ENCODE data around the gene VSTM2B. TPM values are rescaled to one million over a fixed set of nuclear protein-coding genes. Genes with fewer than 3 reads are reported as not detected.

VSTM2B gene
- total RNA-seq, 1 donor from 2014 or later, result not detected

- ATAC-seq (ENCODE audit: poor library complexity) (no peak), DNase-seq (no peak)
- intact Hi-C loops (cut with DNase I), result no loop called here
These were observed 48.7 kb downstream of the VSTM2B start for GRCh38 chr19:29574510-29574909.

GRCh38 chr19:29576046-29576606, 50.3 kb downstream of the VSTM2B start:
- DNase-seq, result no peak
- ATAC-seq (ENCODE audit: poor library complexity), result no peak
- intact Hi-C loops (cut with DNase I), result no loop called here

- DNase-seq, result no peak
- intact Hi-C loops (cut with DNase I), result no loop called here
- ATAC-seq (ENCODE audit: poor library complexity), result no peak
These were observed 51.2 kb downstream of the VSTM2B start for GRCh38 chr19:29576761-29577648.

- DNase-seq (no peak), ATAC-seq (ENCODE audit: poor library complexity) (no peak)
- intact Hi-C loops (cut with DNase I), result no loop called here
These were observed 51.8 kb downstream of the VSTM2B start for GRCh38 chr19:29577649-29577963.

DNA sequence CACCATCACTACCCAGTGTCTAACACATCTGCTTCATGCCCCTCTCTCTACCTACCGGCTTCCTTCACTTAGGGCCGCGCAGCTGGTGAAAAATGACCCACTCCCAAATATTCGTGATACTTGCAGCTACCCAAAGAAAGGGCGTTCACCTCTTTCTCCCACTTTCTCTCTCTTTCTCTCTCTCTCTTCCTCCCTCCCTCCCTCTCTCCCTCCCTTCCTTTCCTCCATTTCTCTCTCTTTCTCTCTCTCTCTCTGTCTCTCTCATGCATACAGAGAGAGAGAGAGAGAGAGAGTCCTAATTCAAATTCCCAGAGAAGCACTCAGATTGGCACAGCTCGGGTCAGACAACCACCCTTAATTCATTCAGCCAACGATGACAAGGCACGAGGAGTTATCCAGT, 52.6 kb downstream of the VSTM2B start:
- no peak for DNase-seq
- intact Hi-C loops (cut with DNase I), result no loop called here
- no peak for ATAC-seq (ENCODE audit: poor library complexity)

DNA sequence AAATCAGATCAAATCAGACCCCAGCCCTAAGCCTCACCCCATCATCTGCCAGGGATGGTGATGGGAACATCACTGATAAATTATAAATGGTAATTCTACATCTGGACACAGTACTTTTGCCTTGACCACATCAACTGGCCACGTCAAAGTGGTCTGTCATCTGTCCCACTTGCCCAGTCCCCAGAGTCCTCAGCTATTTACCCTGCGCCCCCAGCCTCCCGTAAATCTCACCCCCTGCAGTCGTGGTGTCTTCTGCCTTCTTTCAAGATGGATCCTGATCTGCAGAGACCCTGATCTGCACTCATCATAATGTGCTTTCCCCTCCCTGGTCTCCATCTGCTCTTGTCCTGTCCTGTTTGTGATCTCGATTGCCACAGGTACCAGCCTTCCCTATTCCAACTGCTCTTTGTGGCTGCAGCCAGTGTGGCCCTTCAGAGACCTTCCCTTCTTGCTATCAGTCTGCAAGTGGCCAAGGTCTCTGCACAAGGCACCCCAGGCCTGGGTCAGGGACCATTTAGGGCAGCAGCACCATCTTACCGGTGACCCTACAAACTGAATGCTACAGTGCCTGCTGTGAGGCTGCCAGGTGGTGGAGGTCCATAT, 53.6 kb downstream of the VSTM2B start:
- intact Hi-C loops (cut with DNase I), result no loop called here
- ATAC-seq (ENCODE audit: poor library complexity) (no peak), DNase-seq (no peak)

DNA sequence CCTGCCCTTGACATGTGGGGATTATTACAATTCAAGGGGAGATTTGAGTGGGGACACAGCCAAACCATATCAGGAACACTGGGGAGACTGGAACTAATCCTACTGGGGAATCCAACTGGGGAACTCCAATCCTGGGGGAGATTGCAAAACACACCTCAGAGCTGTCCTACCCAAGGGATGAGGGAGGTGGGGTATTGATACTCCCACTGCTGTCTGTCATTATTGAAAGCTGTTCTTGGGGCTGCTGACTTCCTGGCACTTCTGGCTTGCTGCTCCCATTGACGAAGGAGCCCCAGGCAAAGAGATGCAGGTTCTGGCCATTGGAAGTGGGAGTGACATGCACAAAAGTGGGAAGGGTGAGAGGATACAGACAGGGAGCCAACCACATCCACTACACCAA, 55.6 kb downstream of the VSTM2B start:
- no peak for ATAC-seq (ENCODE audit: poor library complexity)
- intact Hi-C loops (cut with DNase I), result no loop called here
- DNase-seq, result no peak

DNA sequence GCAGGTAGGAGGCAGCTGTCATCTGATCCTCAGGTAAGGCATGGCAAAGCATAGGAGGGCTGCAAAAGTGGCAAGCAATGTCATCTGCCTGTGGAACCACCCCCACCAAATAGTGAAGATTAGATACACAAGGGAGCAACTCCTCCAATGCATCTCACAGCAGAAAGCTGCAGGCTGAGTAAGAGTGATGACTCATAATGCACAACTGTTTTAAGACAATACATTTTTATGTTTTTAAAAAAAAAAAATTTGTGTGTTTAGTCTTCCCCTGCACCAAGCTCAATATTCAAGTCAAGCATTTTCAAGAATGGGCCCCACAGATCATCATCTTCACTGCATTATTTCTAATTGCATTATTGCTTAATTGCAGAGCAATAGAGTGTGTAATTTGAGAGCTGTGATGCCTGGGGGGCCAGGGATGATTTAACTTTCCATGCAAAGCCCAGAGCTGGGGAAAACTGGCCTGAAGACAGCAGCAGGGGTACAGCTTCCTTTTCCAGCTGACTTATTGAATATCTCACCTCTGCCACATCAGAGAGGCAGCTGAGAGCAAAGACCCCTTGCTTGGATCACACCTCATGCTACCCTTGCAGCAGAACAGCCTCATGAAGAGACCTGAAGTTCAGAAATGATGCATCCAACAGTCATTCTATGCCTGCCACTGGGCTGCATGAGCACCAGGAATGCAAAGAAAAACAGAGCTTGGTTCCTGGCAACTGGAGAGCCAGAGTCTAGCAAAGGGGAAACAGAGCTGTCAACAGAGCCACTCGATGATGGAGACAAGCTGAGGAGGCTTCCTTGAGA, 57.6 kb downstream of the VSTM2B start:
- no peak for ATAC-seq (ENCODE audit: poor library complexity)
- DNase-seq, result no peak
- intact Hi-C loops (cut with DNase I), result no loop called here

DNA sequence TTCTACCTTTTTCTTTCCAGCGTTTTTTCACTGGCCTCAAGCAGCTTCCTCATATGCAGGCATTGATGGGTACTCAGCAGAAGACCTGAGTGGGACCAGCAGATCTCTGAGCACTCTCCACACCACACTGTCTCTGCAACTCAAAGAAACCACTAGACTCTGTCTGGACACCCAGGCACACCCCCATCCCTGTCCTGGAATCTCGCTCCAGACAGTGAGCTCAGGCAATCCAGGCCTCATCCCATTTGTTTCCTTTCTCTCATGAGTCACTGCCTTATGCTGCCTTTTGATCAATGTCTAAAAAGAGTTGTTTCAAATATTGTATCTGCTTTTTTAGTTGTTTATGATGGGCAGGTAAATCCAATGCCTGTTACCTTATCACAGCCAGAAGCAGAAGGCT, 60.6 kb downstream of the VSTM2B start:
- intact Hi-C loops (cut with DNase I), result no loop called here
- ATAC-seq (ENCODE audit: poor library complexity), result no peak
- no peak for DNase-seq

DNA sequence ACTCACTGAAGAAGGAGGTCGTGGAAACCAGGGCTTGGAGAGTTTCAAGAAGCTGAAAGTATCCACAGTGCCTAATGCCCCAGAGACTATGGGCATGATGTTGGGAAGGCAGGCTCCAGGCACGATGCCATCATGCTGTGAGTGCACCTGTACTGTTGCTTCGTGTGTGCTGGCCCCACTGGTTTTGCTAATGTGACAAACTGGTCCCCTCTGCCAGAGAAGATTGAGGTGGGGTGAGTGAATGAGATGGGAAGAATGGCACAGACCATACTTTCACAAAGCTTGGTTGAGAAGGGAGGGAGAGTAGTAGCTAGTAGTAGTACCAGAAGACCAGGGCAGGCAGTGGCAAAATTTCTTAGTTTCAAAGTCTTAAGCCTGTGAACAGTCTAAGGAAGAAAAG, 61.3 kb downstream of the VSTM2B start:
- intact Hi-C loops (cut with DNase I), result no loop called here
- DNase-seq (no peak), ATAC-seq (ENCODE audit: poor library complexity) (no peak)

- ATAC-seq (ENCODE audit: poor library complexity) (no peak), DNase-seq (no peak)
- intact Hi-C loops (cut with DNase I), result no loop called here
These were observed 61.8 kb downstream of the VSTM2B start for GRCh38 chr19:29587518-29587986.

- DNase-seq (no peak), ATAC-seq (ENCODE audit: poor library complexity) (no peak)
- intact Hi-C loops (cut with DNase I), result no loop called here
These were observed 62.3 kb downstream of the VSTM2B start for GRCh38 chr19:29588095-29588494.

DNA sequence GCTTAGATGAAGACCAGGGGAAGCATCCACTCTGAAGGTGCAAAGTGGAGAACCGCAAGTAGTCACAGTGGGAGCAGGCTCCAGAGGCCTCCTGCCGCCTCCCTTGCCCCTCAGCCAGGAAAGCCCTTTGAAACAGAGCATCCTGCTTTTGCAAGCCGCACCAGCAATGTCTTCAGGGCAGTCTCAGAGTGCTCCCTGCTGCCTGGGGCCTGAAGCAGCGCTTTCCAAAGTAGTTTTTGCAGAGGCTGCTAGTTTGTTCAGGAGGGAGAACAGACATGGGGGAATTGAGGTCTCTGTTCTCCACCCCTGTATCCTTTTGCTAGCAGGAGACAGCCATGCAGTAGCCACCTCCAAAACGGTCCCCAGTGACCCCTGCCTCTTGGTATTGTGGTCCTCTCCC, 64.5 kb downstream of the VSTM2B start:
- intact Hi-C loops (cut with DNase I), result no loop called here
- ATAC-seq (ENCODE audit: poor library complexity) (no peak), DNase-seq (no peak)

DNA sequence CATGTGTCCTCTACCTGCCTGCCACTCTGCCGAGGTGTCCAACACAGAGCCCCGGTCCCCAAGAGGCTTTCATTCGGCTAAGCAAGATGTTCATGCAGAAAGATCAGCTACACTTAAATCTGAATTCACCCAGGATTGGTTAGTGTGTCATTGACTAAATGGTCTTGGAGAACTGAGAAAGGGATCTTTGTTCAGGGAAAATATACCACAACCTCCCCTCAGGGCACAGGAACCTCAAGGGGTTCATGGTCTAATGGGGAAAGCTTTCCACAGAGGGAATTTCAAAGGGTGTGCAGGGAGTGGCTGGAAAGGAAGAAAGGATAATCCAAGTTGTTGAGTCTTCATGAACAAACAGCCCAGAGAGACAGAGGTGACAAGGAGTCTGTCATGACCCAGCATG, 65.9 kb downstream of the VSTM2B start:
- DNase-seq, result no peak
- no peak for ATAC-seq (ENCODE audit: poor library complexity)
- intact Hi-C loops (cut with DNase I), result no loop called here

- DNase-seq (no peak), ATAC-seq (ENCODE audit: poor library complexity) (no peak)
- intact Hi-C loops (cut with DNase I), result no loop called here
These were observed 68.1 kb downstream of the VSTM2B start for GRCh38 chr19:29593869-29594268.

DNA sequence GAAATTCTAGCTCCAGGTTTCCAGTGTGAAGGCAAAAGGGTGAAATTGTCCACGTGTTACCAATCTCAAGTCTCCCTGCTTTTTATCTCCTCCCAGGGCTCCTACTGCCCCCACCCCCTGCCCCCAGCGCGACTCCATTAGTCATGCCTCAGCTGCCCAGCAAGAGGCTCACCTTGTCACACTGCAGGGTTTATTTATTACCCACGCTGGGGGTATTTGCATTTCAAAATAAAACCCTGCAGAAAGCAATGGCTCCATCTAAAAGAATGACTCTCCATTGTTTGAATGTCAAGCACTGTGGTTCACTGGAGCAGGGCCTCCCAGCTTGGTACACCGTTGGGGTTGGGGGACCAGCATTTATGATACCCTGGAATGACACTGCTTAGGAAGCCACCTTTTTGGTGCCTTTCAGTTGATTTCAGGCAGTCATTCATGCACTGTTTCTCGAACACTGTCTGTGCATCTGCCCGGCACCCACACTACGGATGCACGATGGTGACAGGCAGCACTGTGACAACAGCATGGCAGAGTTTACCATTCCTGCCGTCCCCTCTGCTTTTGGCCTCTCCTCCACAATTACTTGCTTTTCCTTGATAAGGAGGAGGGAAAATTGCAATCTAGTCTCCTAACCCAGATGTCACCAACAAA, 70.4 kb downstream of the VSTM2B start:
- intact Hi-C loops (cut with DNase I), result no loop called here
- no peak for DNase-seq
- no peak for ATAC-seq (ENCODE audit: poor library complexity)

DNA sequence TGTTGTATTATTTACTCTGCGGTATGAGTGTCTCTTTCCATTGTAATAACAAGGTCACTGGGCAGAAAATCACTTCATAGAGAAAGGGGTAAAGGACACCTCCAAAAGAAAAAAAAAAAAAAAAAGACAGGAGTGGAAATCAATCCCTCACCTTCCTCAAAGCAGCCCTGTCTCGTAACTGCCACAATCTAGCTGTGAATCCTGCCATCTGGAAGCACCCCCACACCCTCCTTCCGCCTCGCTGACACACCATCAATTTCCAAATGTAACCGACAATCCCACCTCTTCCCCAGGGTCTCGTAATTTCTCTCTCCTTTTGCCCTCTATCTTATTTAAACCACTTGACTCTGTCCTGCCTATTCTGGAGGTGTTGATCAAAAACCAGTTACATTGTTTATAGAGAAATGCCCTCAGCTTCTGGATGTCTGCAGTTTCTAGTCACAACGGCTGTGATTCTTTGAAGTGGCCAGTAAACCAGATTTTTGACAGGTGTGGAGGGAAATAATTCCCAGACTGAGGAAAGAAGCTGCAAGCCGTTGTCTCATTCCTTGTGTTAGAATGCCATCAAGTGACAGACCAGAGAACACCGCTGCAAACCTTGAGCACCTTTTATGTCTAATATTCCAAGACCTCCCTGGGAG, 71.2 kb downstream of the VSTM2B start:
- no peak for DNase-seq
- no peak for ATAC-seq (ENCODE audit: poor library complexity)
- intact Hi-C loops (cut with DNase I), result no loop called here

GRCh38 chr19:29598036-29598435, 72.2 kb downstream of the VSTM2B start:
- intact Hi-C loops (cut with DNase I), result no loop called here
- no peak for DNase-seq
- no peak for ATAC-seq (ENCODE audit: poor library complexity)

- DNase-seq, result no peak
- intact Hi-C loops (cut with DNase I), result no loop called here
- no peak for ATAC-seq (ENCODE audit: poor library complexity)
These were observed 72.7 kb downstream of the VSTM2B start for GRCh38 chr19:29598496-29598895.
